Activated CD4-positive, alpha-beta T cell treated with anti-CD3 and anti-CD28 coated beads, Interleukin-2, amount 10 ng/mL, durations not matched to agents 24 days and 14 days (primary cell): ENCODE data around the gene SRP72. TPM values are rescaled to one million over a fixed set of nuclear protein-coding genes. Genes with fewer than 3 reads are reported as not detected.

Source experiments
- DNase-seq: peaks from one replicate; pipeline ENCODE4 v3.0.0; 2022
- H3K27ac Mint-ChIP-seq: one replicate; pipeline ENCODE4 v1.8.0; 2022; ENCODE audit warnings: mild to moderate bottlenecking, mixed read lengths
- H3K27me3 Mint-ChIP-seq: one replicate; pipeline ENCODE4 v1.8.0; 2022; ENCODE audit warnings: mixed read lengths
- H3K36me3 Mint-ChIP-seq: one replicate; pipeline ENCODE4 v1.8.0; 2022; ENCODE audit warnings: low read depth, mild to moderate bottlenecking, mixed read lengths
- H3K4me1 Mint-ChIP-seq: one replicate; pipeline ENCODE4 v1.8.0; 2021; ENCODE audit warnings: mixed read lengths
- H3K4me3 Mint-ChIP-seq: one replicate; pipeline ENCODE4 v1.8.0; 2022; ENCODE audit warnings: mild to moderate bottlenecking, moderate library complexity, mixed read lengths
- H3K9me3 Mint-ChIP-seq: one replicate; pipeline ENCODE4 v1.8.0; 2021; ENCODE audit warnings: mixed read lengths
- intact Hi-C: fragments of 100-400 bp; cut with micrococcal nuclease; formaldehyde crosslinking; loops from one replicate; pipeline ENCODE4 v1.15.1; 2023
- total RNA-seq: library from RNA; stranded (reverse); gene quantifications from 2 replicates; pipeline ENCODE4 v1.2.3, GENCODE V29; 2022

The SRP72 gene
- total RNA-seq, 1 donor from 2014 or later: 202 TPM

GRCh38 chr4:56537147-56537546 lies 69.7 kb downstream of the SRP72 start:
- H3K9me3 Mint-ChIP-seq: no peaks in the 10 kb centered on the region
- H3K36me3 Mint-ChIP-seq: no peaks in the 10 kb centered on the region
- H3K4me1 Mint-ChIP-seq: no peaks in the 10 kb centered on the region
- peaks cover 16% of the 10 kb centered on the region for H3K27me3 Mint-ChIP-seq
- no peak for DNase-seq
- no peak overlapping the region for H3K4me3 Mint-ChIP-seq
- no peak overlapping the region for H3K27ac Mint-ChIP-seq
- intact Hi-C loops: no loop called here

GRCh38 chr4:56540826-56541225 lies 73.4 kb downstream of the SRP72 start:
- no peak overlapping the region for H3K27ac Mint-ChIP-seq

GRCh38 chr4:56544573-56545131 lies 77.2 kb downstream of the SRP72 start:
- Mint-ChIP-seq H3K27ac (no peak overlapping the region), H3K36me3 (no peaks in the 10 kb centered on the region), H3K9me3 (no peaks in the 10 kb centered on the region), H3K4me3 (peak overlapping the region; percentile 77), H3K4me1 (peaks cover 8% of the 10 kb centered on the region), H3K27me3 (peaks cover 18% of the 10 kb centered on the region)
- intact Hi-C loops: loop anchor here (1.0 to 10.0 kb wide), 4 partner anchors 14 to 290 kb away; a partner anchor contains a TSS
- DNase-seq: peak; percentile 96

More at GRCh38 chr4:56540826-56541225, 73.4 kb downstream of the SRP72 start:
- Mint-ChIP-seq H3K4me1 (peaks cover 4% of the 10 kb centered on the region), H3K4me3 (no peak overlapping the region), H3K36me3 (no peaks in the 10 kb centered on the region), H3K9me3 (no peaks in the 10 kb centered on the region), H3K27me3 (peaks cover 21% of the 10 kb centered on the region)
- intact Hi-C loops: loop anchor here (10.0 kb wide), 1 partner anchor 294 kb away; no protein-coding TSS in a partner anchor
- no peak for DNase-seq

GRCh38 chr4:56550642-56551041 lies 83.2 kb downstream of the SRP72 start:
- Mint-ChIP-seq H3K27ac (no peak overlapping the region), H3K36me3 (no peaks in the 10 kb centered on the region), H3K4me3 (no peak overlapping the region), H3K27me3 (no peaks in the 10 kb centered on the region), H3K9me3 (no peaks in the 10 kb centered on the region), H3K4me1 (peaks cover 5% of the 10 kb centered on the region)
- intact Hi-C loops: no loop called here
- peak; percentile 42 for DNase-seq

- peaks cover 5% of the 10 kb centered on the region for H3K27me3 Mint-ChIP-seq
- DNase-seq: no peak
- no peaks in the 10 kb centered on the region for H3K9me3 Mint-ChIP-seq
- no peaks in the 10 kb centered on the region for H3K36me3 Mint-ChIP-seq
- H3K27ac Mint-ChIP-seq: no peak overlapping the region
- intact Hi-C loops: no loop called here
- no peak overlapping the region for H3K4me3 Mint-ChIP-seq
- H3K4me1 Mint-ChIP-seq: peaks cover 5% of the 10 kb centered on the region
These were observed 84.1 kb downstream of the SRP72 start for GRCh38 chr4:56551516-56551915.

GRCh38 chr4:56552273-56552672 lies 84.9 kb downstream of the SRP72 start:
- Mint-ChIP-seq H3K4me1 (peaks cover 5% of the 10 kb centered on the region), H3K4me3 (no peak overlapping the region), H3K27ac (no peak overlapping the region), H3K36me3 (no peaks in the 10 kb centered on the region), H3K27me3 (peaks cover 7% of the 10 kb centered on the region), H3K9me3 (no peaks in the 10 kb centered on the region)
- intact Hi-C loops: no loop called here
- no peak for DNase-seq

Other genes with a start within 250 kb of the SRP72 start
- 10.5 and 11.8 TPM in 2 replicates for gene AASDH, start 80.1 kb upstream of the SRP72 start, total RNA-seq
- gene PPAT, start 32.0 kb upstream of the SRP72 start, total RNA-seq: 60.8 and 63.6 TPM in 2 replicates
- 365 and 383 TPM in 2 replicates for gene PAICS, start 31.4 kb upstream of the SRP72 start, total RNA-seq
- 0.07 TPM in 1 of 2 replicates, not detected in the other for gene ARL9, start 38.2 kb downstream of the SRP72 start, total RNA-seq
- gene HOPX, start 213.7 kb downstream of the SRP72 start, total RNA-seq: 86.3 and 88.5 TPM in 2 replicates